ENCODE results near the gene DNAAF2.
"Not testable (repeated sequence)": the region's sequence is repeated elsewhere in the genome, so short reads cannot be mapped to it uniquely, and the experiment has no call there.

Gene DNAAF2, protein sequence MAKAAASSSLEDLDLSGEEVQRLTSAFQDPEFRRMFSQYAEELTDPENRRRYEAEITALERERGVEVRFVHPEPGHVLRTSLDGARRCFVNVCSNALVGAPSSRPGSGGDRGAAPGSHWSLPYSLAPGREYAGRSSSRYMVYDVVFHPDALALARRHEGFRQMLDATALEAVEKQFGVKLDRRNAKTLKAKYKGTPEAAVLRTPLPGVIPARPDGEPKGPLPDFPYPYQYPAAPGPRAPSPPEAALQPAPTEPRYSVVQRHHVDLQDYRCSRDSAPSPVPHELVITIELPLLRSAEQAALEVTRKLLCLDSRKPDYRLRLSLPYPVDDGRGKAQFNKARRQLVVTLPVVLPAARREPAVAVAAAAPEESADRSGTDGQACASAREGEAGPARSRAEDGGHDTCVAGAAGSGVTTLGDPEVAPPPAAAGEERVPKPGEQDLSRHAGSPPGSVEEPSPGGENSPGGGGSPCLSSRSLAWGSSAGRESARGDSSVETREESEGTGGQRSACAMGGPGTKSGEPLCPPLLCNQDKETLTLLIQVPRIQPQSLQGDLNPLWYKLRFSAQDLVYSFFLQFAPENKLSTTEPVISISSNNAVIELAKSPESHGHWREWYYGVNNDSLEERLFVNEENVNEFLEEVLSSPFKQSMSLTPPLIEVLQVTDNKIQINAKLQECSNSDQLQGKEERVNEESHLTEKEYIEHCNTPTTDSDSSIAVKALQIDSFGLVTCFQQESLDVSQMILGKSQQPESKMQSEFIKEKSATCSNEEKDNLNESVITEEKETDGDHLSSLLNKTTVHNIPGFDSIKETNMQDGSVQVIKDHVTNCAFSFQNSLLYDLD

DNA sequence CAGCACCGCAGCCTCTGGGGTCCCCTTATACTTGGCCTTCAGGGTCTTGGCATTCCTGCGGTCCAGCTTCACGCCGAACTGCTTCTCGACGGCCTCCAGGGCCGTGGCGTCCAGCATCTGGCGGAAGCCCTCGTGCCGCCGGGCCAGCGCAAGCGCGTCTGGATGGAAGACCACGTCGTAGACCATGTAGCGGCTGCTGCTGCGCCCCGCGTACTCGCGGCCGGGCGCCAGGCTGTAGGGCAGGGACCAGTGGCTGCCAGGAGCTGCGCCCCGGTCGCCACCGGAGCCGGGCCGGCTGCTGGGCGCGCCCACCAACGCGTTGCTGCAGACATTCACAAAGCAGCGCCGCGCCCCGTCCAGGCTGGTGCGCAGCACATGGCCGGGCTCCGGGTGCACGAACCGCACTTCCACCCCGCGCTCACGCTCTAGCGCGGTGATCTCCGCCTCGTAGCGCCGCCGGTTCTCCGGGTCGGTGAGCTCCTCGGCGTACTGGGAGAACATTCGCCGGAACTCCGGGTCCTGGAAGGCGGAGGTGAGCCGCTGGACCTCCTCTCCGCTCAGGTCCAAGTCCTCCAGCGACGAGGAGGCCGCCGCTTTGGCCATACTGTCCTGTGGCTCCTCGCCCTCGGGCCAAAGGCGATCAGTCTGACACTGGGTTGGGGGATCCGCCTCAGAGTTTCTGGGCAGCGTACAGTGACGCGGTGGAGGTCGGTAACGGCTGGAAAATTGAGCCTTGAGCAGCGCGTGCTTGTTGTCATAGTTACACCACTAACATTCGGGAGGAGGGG is at the start of gene DNAAF2:
TSS of gene DNAAF2 (minus strand) at position 698 of the 788 bp plus-strand sequence. CDS start at position 603, 95 bp downstream.
- no peak for DNase-seq (ENCODE audit: low spot score in 2 of 2)
- Mint-ChIP-seq H3K4me3 (peak within 1 kb of the TSS; percentile 95), H3K27ac (peak within 1 kb of the TSS; percentile 96), H3K4me1 (peaks cover 39% of the 10 kb centered on the region), H3K9me3 (no peaks in the 10 kb centered on the region), H3K36me3 (peaks cover 84% of the 10 kb centered on the region)
- peak; percentile 70 for ATAC-seq

DNA sequence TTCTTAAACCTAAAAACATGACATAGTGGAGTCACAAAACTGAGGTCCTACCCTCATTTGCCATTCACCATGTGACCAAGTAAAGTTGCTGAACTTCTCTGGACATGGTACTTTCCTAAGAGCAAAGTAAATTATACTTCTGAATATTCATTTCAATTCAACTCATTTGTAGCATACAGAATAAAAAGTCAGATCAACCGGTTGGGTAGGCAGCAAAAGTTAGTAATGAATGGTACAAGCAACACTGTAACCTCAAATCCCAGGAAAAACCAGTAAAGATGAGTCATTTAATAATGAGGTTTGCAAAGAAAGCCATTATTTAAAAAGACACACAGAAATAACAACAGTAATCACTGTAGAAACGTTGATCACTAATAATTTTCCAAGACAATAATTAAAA is 44.2 kb upstream of the DNAAF2 start:
- H3K4me3 Mint-ChIP-seq = no peak overlapping the region
- DNase-seq (ENCODE audit: low spot score in 2 of 2) (no peak), ATAC-seq (peak; percentile 82)
- H3K4me1 Mint-ChIP-seq = peaks cover 6% of the 10 kb centered on the region
- peaks cover 64% of the 10 kb centered on the region for H3K36me3 Mint-ChIP-seq
- no peaks in the 10 kb centered on the region for H3K9me3 Mint-ChIP-seq
- peak overlapping the region; percentile 40 for H3K27ac Mint-ChIP-seq

DNA sequence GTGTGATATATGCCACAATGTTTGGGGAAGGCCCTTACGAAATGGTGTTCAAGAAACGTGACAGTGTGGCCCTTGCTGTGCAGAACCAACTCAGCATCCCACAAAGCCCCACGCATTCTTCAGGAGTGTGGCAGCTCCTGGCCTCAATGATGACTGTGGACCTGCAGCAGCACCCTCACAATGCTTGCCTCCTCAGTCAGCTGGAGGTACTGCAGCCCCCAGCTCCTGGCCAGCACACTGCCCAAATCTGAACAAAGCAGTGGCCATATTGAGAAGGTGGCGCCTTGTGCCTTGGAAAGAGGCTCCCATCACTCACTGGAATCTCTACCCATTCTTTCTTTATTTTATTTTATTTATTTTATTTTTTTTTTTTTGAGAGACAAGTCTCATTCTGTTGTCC is 42.6 kb upstream of the DNAAF2 start:
- Mint-ChIP-seq H3K27ac (no peak overlapping the region), H3K36me3 (peaks cover 65% of the 10 kb centered on the region), H3K9me3 (no peaks in the 10 kb centered on the region), H3K4me1 (peaks cover 6% of the 10 kb centered on the region), H3K4me3 (no peak overlapping the region)
- no peak for DNase-seq (ENCODE audit: low spot score in 2 of 2)
- no peak for ATAC-seq

DNA sequence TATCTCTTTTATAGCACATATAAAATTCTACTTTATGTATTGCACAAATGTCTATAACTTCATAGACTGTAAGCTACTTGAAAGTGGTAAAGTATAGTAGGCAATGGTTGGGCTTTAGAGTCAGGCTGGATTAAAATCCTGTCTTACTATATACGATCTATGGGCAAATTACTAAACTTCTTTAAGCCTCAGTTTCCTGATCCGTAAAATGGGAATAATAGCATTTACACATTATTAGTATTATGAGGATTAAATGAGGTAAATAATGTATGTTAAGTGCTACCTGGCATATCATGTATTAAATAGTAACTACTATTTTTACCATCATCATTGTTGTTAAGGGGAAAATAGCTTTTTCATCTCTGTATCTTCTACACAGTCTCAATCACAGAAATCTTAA is 38.5 kb upstream of the DNAAF2 start:
- Mint-ChIP-seq H3K4me1 (no peaks in the 10 kb centered on the region), H3K4me3 (no peak overlapping the region), H3K36me3 (peaks cover 53% of the 10 kb centered on the region), H3K9me3 (no peaks in the 10 kb centered on the region), H3K27ac (no peak overlapping the region)
- DNase-seq (ENCODE audit: low spot score in 2 of 2) (no peak), ATAC-seq (no peak)

DNA sequence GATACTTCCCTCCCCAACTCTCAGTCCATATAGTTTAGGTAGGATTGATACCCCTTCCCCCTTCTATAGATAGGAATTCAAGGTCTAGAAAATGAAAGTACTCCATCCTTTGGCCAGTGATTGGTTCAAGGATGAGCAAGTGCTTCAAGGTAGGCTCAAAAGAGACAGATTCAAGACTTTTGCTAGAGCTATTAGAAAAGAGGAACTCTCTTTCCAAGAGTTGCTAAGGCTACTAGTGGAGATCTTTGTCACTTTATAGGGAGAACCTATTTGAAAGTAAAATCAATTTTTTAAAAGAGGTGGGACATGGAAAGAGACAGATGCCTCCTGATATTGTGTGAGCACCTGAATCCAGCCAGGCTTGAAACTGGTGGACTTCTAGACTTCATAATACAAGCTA is 35.4 kb upstream of the DNAAF2 start:
- no peak overlapping the region for H3K4me3 Mint-ChIP-seq
- peaks cover 65% of the 10 kb centered on the region for H3K36me3 Mint-ChIP-seq
- no peak overlapping the region for H3K27ac Mint-ChIP-seq
- H3K9me3 Mint-ChIP-seq = no peaks in the 10 kb centered on the region
- no peaks in the 10 kb centered on the region for H3K4me1 Mint-ChIP-seq
- ATAC-seq (no peak), DNase-seq (ENCODE audit: low spot score in 2 of 2) (no peak)

DNA sequence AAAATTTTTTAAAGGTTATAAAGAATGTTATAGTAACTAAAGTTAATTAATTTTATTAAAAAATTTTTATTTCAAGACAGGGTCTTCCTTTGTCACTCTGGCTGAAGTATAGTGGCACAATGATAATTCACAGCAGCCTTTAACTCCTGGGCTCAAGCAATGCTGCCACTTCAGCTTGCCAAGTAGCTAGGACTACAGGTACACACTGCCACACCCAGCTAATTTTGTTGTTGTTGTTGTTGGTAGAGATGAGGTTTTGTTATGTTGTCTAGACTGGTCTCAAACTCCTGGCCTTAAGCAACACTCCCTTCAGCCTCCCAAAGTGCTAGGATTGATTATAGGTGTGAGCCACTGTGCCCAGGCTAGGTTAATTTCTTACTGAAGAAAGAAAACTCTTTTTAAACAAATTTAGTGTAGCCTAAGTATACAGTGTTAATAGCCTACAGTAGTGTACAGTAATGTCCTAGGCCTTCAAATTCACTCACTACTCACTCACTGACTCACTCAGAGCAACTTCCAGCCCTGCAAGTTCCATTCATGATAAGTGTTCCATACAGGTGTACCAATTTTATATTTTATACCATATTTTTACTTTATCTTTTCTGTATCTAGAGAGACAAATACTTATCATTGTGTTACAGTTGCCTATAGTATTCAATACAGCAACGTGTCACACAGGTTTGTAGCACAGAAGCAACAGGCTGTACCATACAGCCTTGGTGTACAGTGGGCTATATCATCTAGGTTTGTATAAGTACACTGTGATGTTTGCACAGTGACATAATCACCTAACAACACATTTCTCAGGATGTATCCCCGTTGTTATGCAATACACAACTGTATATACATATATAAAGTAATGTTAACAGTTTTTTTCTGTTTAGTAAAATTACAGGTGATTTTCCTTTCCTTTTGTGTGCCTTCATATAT is 24.7 kb upstream of the DNAAF2 start:
- no peak overlapping the region for H3K27ac Mint-ChIP-seq
- H3K9me3 Mint-ChIP-seq = no peaks in the 10 kb centered on the region
- ATAC-seq (no peak), DNase-seq (ENCODE audit: low spot score in 2 of 2) (no peak)
- no peaks in the 10 kb centered on the region for H3K4me1 Mint-ChIP-seq
- H3K4me3 Mint-ChIP-seq = no peak overlapping the region
- H3K36me3 Mint-ChIP-seq = peaks cover 11% of the 10 kb centered on the region

DNA sequence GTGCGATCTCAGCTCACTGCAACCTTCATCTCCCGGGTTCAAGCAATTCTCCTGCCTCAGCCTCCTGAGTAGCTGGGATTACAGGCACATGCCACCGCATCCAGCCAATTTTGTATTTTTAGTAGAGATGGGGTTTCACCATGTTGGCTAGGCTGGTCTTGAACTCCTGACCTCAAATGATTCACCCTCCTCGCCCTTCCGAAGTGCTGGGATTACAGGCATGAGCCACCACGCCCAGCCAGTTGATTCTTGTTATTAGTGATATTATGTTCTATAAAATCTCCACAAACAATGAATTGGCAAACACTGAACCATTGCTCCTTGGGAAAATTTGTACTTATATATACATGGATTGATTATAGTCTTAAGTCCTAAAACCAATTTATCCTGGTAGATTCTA is 22.5 kb upstream of the DNAAF2 start:
- H3K27ac Mint-ChIP-seq; H3K4me1 Mint-ChIP-seq; ATAC-seq; H3K4me3 Mint-ChIP-seq; DNase-seq (ENCODE audit: low spot score in 2 of 2); H3K9me3 Mint-ChIP-seq: not testable (repeated sequence)
- peaks cover 22% of the 10 kb centered on the region for H3K36me3 Mint-ChIP-seq

DNA sequence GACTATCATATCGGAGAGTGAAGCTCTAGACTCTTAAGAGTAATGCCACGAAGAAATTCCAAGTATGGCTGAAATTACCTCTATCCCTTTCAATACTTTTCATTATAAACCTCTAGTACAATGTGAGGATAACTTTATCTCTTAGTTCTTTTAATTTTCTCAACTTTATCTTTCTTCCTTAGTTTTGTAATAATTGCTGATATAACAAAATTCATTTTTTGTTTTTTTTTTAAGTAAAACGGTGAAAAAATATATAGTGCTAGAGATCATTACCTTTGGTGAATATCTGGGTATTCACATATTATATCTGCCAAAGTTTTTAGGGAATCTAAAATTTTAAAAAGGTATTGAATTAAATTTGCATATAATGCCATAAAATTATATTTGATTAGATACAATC is 19.5 kb upstream of the DNAAF2 start:
- Mint-ChIP-seq H3K4me1 (peaks cover 6% of the 10 kb centered on the region), H3K36me3 (peaks cover 33% of the 10 kb centered on the region), H3K4me3 (no peak overlapping the region), H3K9me3 (no peaks in the 10 kb centered on the region), H3K27ac (no peak overlapping the region)
- ATAC-seq = no peak
- no peak for DNase-seq (ENCODE audit: low spot score in 2 of 2)

DNA sequence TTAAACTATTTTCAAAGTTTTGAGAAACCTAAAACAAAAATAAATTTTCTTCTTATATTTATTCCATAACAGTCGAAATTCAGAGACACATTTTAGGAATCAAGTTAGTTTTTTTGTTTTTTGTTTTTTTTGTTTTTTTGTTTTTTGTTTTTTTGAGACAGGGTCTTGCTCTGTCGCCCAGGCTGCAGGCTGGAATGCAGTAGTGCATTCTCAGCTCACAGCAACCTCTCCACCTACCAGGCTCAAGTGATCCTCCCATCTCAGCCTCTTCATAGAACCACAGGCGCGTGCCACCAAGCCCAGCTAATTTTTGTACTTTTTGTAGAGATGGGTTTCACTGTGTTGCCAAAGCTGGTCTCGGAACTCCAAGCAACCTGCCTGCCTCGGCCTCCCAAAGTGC is 18.5 kb upstream of the DNAAF2 start:
- no peaks in the 10 kb centered on the region for H3K9me3 Mint-ChIP-seq
- ATAC-seq (no peak), DNase-seq (ENCODE audit: low spot score in 2 of 2) (no peak)
- peaks cover 6% of the 10 kb centered on the region for H3K4me1 Mint-ChIP-seq
- no peak overlapping the region for H3K27ac Mint-ChIP-seq
- peaks cover 43% of the 10 kb centered on the region for H3K36me3 Mint-ChIP-seq
- no peak overlapping the region for H3K4me3 Mint-ChIP-seq

DNA sequence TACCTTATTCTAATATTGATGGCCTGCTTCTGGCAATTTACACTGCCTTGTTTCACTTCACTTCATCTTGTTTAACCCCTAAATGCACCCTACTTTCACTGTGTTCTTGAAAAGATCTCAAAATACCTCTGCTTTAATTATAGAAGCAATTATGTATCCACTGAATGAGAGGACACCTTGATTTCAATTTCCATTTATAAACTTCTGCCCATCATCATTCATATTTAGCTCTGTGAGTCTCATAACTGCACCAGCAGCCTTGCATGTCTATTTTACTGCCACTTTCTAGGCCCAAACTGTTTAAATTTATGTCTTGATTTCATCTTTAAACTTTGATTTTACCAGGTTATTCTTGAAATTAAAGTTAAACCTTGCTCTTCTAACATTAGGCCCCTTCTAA is 7.1 kb upstream of the DNAAF2 start:
- no peak for ATAC-seq
- peak overlapping the region; percentile 3 for H3K27ac Mint-ChIP-seq
- DNase-seq (ENCODE audit: low spot score in 2 of 2) = no peak
- H3K4me1 Mint-ChIP-seq = peaks cover 22% of the 10 kb centered on the region
- no peaks in the 10 kb centered on the region for H3K9me3 Mint-ChIP-seq
- peaks cover 71% of the 10 kb centered on the region for H3K36me3 Mint-ChIP-seq
- no peak overlapping the region for H3K4me3 Mint-ChIP-seq

DNA sequence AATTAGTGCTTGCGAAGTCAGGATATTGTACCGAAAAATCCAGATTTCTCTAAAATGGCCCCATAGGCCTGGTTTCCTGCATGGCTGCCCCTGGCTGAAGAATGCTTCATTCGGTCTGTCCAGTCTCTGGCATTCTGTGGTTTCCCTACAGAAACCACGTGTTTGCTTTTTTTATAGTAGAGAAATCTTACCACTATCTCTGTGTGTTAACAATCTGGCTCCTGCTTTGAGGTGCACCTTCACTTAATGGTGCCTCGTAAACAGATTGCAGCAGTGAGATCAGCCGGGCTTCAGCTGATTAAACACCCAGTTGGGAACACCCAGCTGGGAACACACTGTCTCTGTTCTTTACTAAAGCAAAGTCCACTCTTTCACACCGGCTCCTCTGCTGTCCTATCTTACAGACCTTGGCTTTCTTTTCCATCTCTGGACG is 6.7 kb upstream of the DNAAF2 start:
- Mint-ChIP-seq H3K36me3 (peaks cover 71% of the 10 kb centered on the region), H3K4me1 (peaks cover 26% of the 10 kb centered on the region), H3K4me3 (no peak overlapping the region), H3K27ac (peak overlapping the region; percentile 3), H3K9me3 (no peaks in the 10 kb centered on the region)
- no peak for DNase-seq (ENCODE audit: low spot score in 2 of 2)
- ATAC-seq = no peak

DNA sequence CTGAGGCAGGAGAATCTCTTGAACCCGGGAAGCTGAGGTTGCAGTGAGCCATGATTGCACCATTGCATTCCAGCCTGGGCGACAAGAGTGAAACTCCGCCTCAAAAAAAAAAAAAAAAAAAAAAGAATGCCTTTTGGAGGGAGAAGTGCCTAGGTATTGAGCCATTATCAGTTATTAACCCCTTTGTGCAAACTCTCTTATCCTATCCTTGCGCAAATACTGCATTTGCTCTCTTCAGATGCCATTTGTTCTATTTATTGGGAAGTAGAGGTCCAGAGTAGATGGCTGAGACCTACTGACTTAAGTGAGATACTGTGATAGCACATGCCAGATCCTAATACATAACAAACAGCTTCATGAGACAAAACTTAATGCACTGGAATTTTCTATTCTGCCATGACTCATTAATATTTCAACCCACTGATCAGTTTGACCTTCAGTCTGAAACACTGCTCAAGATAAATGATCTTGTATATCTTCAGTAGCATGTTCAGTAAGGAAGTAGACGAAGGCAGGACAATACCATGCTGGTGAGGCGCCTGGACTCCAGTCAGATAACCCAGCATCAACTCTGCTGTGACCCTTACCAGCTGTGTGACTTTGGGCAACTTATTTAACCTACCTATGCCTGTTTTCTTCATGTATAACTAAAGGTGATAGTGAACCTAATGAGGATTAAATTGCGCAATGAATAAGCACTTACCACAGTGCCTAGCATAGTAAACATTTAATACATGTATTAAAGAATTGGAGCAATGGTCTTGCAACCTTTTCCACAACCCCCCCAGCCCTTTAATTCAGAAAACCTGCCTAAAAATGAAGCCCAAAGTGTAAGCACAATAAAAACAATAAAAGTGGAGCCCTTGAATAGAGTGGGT is 5.7 kb upstream of the DNAAF2 start:
- peaks cover 30% of the 10 kb centered on the region for H3K4me1 Mint-ChIP-seq

DNA sequence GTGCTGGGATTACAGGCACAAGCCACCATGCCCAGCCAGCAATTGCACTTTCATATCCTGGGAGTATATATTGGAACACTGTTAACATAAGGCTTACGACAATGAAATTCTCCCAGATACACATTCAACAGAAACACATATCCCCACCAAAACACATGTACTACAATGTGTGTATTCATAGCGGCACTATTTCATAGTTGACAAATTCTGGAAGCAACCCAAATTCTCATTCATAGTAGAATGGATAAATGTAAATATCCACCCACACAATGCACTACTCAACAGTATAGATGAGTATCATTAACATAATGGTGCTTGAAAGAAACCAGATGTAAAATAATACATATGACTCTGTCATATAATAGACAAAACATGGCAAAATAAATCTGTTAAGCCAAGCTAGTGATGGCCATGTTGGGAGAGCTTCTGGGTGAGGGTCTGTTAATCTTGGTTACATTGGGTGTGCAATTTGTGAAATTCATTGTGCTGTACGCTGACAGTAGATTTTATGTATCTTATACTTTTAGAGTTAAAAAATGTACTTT is 2.6 kb upstream of the DNAAF2 start:
- Mint-ChIP-seq H3K4me3 (peak overlapping the region; percentile 95), H3K36me3 (peaks cover 79% of the 10 kb centered on the region), H3K4me1 (peaks cover 35% of the 10 kb centered on the region), H3K27ac (peak overlapping the region; percentile 96), H3K9me3 (no peaks in the 10 kb centered on the region)
- DNase-seq (ENCODE audit: low spot score in 2 of 2) (no peak), ATAC-seq (no peak)

More for the DNA sequence above, 5.7 kb upstream of the DNAAF2 start:
- Mint-ChIP-seq H3K9me3 (no peaks in the 10 kb centered on the region), H3K36me3 (peaks cover 71% of the 10 kb centered on the region), H3K27ac (peak overlapping the region; percentile 60), H3K4me3 (no peak overlapping the region)
- no peak for ATAC-seq
- no peak for DNase-seq (ENCODE audit: low spot score in 2 of 2)

Measured in stimulated activated effector memory CD8-positive, alpha-beta T cell treated with anti-CD3 and anti-CD28 coated beads, Interleukin-12 subunit alpha, Interleukin-12 subunit beta, amount 100 ng/mL, for 72 hours (primary cell).